ENCODE results near the gene ESPL1. TPM values are rescaled to one million over a fixed set of nuclear protein-coding genes. Genes with fewer than 3 reads are reported as not detected.

ESPL1 gene
- total and polyA plus RNA-seq, 2 of the 13 experiments (the other 11 are each of a cell fraction or from before 2014, with no cell fraction given) = 5.8 to 11.5 TPM

DNA sequence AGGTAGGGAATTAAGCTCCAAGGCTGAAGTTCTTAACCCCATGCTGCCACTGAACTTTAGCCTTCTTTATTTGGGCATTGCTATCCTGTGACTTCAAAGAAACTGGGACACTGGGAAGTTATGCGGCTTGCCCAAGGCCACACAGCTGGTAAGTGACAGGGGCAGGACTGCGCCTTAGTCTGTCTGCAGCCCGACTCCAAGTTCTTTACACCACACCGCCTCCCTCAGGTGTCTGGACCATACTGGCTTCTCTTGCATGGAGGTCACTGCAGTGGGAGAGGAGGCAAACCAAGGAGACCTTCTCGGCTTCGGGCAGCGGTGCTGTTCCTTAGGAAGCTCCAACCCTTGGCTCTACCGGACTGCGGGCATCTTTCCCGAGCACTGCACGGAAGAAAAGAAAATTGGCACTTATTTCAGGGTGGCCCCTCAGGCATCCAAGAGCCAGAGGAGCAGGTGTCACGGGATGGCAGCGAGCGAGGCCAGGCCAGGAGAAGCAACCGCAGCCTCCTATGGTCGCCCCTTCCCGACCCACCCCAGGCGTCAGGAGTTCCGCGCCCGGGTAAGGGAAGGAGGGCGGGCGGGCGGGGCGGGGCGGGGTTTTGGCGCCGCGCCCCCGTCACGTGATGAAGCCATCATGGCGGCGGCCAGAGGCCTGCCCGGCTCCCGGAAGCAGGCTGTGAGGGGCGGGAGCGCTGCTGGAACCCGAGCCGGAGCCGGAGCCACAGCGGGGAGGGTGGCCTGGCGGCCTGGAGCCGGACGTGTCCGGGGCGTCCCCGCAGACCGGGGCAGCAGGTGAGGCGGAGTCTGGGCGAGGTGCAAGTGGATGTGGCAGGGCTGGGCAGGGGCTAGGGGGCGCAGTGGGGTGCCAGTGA is 16.4 kb upstream of the ESPL1 start (continued):
- TF ChIP-seq FOXA1 (IDR thresholded peaks at IDR 0.05) (no peak), FOXA1 (CRISPR knock-in tag; IDR thresholded peaks at IDR 0.05) (0 out of 2 replicates have a peak, but pooled peaks have one; percentile 11), NR2F6 (IDR thresholded peaks at IDR 0.05) (peak; percentile 52; the same call in 1 of the 2 replicates), NR2F6 (CRISPR knock-in tag; IDR thresholded peaks at IDR 0.05) (0 out of 2 replicates have a peak, but pooled peaks have one; percentile 22), NFATC3 (CRISPR knock-in tag; IDR thresholded peaks at IDR 0.05) (peak; percentile 52; the same call in 1 of the 2 replicates), ZFP90 (CRISPR knock-in tag; IDR thresholded peaks at IDR 0.05; ENCODE audit: borderline replicate concordance) (0 out of 2 replicates have a peak, but pooled peaks have one; percentile 83), ZNF567 (CRISPR knock-in tag; IDR thresholded peaks at IDR 0.05; ENCODE audit: borderline replicate concordance) (no peak), SRF (IDR thresholded peaks at IDR 0.05; ENCODE audit: low read depth, low read length) (peak; percentile 56; the same call in 1 of the 2 replicates), ZNF841 (CRISPR knock-in tag; IDR thresholded peaks at IDR 0.05; ENCODE audit: borderline replicate concordance) (no peak), ZNF570 (CRISPR knock-in tag; IDR thresholded peaks at IDR 0.05; ENCODE audit: borderline replicate concordance) (no peak), FOXJ3 (CRISPR knock-in tag; IDR thresholded peaks at IDR 0.05; ENCODE audit: borderline replicate concordance) (no peak), GATAD1 (CRISPR knock-in tag; IDR thresholded peaks at IDR 0.05) (peak; percentile 89), ZFP37 (CRISPR knock-in tag; IDR thresholded peaks at IDR 0.05; ENCODE audit: borderline replicate concordance) (0 out of 2 replicates have a peak, but pooled peaks have one; percentile 8), ZGPAT (CRISPR knock-in tag; IDR thresholded peaks at IDR 0.05) (peak; percentile 64; the same call in 1 of the 2 replicates), ZC3H13 (CRISPR knock-in tag; IDR thresholded peaks at IDR 0.05) (0 out of 2 replicates have a peak, but pooled peaks have one; percentile 57), ZBTB20 (CRISPR knock-in tag; IDR thresholded peaks at IDR 0.05; ENCODE audit: borderline replicate concordance, low read depth) (no peak)
- TF ChIP-seq, protein P1, sequence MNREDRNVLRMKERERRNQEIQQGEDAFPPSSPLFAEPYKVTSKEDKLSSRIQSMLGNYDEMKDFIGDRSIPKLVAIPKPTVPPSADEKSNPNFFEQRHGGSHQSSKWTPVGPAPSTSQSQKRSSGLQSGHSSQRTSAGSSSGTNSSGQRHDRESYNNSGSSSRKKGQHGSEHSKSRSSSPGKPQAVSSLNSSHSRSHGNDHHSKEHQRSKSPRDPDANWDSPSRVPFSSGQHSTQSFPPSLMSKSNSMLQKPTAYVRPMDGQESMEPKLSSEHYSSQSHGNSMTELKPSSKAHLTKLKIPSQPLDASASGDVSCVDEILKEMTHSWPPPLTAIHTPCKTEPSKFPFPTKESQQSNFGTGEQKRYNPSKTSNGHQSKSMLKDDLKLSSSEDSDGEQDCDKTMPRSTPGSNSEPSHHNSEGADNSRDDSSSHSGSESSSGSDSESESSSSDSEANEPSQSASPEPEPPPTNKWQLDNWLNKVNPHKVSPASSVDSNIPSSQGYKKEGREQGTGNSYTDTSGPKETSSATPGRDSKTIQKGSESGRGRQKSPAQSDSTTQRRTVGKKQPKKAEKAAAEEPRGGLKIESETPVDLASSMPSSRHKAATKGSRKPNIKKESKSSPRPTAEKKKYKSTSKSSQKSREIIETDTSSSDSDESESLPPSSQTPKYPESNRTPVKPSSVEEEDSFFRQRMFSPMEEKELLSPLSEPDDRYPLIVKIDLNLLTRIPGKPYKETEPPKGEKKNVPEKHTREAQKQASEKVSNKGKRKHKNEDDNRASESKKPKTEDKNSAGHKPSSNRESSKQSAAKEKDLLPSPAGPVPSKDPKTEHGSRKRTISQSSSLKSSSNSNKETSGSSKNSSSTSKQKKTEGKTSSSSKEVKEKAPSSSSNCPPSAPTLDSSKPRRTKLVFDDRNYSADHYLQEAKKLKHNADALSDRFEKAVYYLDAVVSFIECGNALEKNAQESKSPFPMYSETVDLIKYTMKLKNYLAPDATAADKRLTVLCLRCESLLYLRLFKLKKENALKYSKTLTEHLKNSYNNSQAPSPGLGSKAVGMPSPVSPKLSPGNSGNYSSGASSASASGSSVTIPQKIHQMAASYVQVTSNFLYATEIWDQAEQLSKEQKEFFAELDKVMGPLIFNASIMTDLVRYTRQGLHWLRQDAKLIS (CRISPR knock-in tag; IDR thresholded peaks at IDR 0.05) = 0 out of 2 replicates have a peak, but pooled peaks have one; percentile 32
- TF ChIP-seq, protein P2, sequence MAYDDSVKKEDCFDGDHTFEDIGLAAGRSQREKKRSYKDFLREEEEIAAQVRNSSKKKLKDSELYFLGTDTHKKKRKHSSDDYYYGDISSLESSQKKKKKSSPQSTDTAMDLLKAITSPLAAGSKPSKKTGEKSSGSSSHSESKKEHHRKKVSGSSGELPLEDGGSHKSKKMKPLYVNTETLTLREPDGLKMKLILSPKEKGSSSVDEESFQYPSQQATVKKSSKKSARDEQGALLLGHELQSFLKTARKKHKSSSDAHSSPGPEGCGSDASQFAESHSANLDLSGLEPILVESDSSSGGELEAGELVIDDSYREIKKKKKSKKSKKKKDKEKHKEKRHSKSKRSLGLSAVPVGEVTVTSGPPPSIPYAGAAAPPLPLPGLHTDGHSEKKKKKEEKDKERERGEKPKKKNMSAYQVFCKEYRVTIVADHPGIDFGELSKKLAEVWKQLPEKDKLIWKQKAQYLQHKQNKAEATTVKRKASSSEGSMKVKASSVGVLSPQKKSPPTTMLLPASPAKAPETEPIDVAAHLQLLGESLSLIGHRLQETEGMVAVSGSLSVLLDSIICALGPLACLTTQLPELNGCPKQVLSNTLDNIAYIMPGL (CRISPR knock-in tag; IDR thresholded peaks at IDR 0.05; ENCODE audit: borderline replicate concordance in 1 of 2, low read depth in 1 of 2) = peak; percentile 55 to 82; a peak in 3 of 4 replicates
- TF ChIP-seq, protein P3, sequence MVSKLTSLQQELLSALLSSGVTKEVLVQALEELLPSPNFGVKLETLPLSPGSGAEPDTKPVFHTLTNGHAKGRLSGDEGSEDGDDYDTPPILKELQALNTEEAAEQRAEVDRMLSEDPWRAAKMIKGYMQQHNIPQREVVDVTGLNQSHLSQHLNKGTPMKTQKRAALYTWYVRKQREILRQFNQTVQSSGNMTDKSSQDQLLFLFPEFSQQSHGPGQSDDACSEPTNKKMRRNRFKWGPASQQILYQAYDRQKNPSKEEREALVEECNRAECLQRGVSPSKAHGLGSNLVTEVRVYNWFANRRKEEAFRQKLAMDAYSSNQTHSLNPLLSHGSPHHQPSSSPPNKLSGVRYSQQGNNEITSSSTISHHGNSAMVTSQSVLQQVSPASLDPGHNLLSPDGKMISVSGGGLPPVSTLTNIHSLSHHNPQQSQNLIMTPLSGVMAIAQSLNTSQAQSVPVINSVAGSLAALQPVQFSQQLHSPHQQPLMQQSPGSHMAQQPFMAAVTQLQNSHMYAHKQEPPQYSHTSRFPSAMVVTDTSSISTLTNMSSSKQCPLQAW (CRISPR knock-in tag; IDR thresholded peaks at IDR 0.05) = no peak

All from HepG2 (cell line).